NCI-H526 treated with DMSO at 0.1 percent for 48 hours (cell line): ENCODE results near the gene PRORP.
A peak's percentile ranks its signal among the peaks of the same experiment; 100 is the strongest.
"Not testable (repeated sequence)": the region's sequence is repeated elsewhere in the genome, so short reads cannot be mapped to it uniquely, and the experiment has no call there.

Experiments
- DNase-seq: peaks from one replicate; lab custom pipeline; 2025; lab: John Stamatoyannopoulos, UW

PRORP gene

DNA sequence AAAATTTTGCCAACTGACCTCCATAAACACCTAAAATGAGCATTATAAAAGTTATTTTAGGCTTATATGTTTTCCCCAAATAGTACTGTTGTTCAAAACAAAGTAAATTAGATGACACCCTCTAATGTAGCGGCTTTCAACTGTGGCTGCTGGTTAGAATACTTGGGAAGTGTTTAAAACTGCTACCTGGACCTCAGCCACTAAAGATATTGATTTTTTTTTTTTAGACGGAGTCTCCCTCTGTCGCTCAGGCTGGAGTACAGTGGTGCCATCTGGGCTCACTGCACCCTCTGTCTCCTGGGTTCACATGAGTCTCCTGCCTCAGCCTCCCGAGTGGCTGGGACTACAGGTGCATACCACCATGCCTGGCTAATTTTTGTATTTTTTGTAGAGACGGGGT lies 16.2 kb downstream of the PRORP start:
- no peak for DNase-seq

DNA sequence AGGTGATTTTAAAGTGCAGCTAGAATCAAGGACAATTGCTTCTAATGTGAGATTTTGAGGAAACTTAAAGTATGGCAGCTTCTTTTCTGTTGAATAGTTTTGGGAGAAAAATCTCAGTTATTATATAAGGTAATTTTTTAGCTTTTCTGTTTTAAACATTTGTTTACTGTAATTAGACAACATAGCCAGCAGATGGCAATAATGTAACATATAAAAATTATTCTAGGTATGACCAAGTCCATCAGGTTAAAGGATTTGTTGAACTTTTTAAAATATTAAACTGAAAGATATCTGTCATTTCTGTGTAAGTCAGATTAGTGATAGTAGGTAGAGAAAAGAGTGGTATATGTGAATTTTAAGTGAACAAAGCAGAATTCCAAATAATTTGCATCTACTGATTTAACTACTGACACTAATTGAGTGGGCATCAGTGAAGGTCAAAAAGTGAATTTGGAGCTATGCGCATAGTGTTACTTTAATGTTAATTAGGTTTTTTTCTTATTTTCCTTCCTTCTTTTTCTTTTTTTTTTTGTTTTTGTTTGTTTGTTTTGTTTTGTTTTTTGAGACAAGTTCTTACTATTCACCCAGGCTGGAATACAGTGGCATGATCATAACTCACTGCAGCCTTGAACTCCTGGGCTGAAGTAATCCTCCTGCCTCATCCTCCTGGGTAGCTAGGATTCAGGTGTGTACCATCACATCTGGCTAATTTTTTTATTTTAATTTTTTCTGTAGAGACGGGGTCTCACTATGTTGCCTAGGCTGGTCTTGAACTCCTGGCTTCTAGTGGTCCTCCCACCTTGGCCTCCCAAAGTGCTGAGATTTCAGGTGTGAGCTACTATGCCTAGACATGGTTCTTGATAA lies 18.6 kb downstream of the PRORP start:
- DNase-seq: peak; percentile 10

DNA sequence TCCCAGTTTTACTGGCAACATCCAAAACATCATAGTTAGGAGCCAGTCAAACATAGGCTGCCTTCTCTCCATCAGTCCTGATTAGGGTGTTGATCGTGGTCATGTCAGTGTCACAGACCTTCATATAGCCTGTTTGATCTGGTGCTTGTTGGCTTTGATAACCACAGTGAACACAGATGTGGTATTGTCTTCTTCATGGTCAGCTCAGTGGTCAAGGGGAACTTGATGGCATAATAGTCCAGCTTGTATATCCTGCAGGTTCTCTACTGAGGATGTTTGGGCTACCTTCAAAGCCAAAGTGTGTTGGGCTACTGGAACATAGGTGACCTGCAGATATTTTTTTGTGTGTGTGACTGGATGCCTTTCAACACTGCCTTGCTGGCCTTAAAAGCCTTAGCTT lies 21.7 kb downstream of the PRORP start:
- no peak for DNase-seq

GRCh38 chr14:35146711-35147149 lies 24.4 kb downstream of the PRORP start:
- no peak for DNase-seq

DNA sequence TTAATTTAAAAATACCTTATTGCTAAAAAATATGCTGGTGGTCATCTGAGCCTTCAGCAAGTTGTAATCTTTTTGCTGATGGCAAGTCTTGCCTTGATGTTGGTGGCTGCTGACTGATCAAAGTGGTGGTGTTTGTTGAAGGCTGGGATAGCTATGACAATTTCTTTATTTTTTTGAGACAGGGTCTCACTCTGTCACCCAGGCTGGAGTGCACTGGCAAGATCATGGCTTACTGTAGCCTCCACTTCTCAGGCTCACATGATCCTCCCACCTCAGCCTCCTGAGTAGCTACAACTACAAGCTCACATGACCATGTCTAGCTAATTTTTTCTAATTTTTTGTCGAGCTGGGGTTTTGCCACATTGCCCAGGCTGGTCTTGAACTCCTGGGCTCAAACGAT lies 24.8 kb downstream of the PRORP start:
- DNase-seq: no peak

GRCh38 chr14:35147711-35148110 lies 25.4 kb downstream of the PRORP start:
- DNase-seq: no peak

- DNase-seq: no peak
Observed at GRCh38 chr14:35149239-35149638, 26.9 kb downstream of the PRORP start.

DNA sequence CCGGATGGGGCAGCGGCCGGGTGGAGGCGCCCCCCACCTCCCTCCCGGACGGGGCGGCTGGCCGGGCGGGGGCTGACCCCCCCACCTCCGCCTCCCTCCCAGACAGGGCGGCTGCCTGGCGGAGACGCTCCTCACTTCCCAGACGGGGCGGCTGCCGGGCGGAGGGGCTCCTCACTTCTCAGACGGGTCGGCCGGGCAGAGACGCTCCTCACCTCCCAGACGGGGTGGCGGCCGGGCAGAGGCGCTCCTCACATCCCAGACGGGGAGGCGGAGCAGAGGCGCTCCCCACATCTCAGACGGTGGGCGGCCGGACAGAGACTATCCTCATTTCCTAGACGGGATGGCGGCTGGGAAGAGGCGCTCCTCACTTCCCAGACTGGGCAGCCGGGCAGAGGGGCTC lies 30.2 kb downstream of the PRORP start:
- not testable (repeated sequence) for DNase-seq

GRCh38 chr14:35154016-35154415 lies 31.7 kb downstream of the PRORP start:
- DNase-seq: no peak

- DNase-seq: no peak
Observed at GRCh38 chr14:35155962-35156361, 33.6 kb downstream of the PRORP start.

DNA sequence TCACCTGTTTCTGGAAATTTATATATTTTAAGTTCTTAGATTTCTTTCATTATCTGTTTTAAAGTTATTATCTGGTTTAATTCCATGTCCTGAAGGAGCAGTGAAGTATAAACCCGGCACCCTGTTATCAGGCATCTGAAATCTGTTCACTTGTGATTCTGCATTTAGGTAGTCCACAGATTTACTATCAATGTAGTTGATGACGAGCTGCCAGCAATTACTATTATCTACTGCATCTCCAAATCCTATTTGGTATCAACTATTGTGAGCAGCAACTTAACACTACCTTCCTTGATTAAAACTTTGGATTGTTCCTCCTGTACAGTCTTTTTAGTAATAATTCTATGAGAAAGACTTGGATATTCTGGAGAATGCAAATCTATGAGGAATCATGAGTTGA lies 36.1 kb downstream of the PRORP start:
- DNase-seq: no peak

DNA sequence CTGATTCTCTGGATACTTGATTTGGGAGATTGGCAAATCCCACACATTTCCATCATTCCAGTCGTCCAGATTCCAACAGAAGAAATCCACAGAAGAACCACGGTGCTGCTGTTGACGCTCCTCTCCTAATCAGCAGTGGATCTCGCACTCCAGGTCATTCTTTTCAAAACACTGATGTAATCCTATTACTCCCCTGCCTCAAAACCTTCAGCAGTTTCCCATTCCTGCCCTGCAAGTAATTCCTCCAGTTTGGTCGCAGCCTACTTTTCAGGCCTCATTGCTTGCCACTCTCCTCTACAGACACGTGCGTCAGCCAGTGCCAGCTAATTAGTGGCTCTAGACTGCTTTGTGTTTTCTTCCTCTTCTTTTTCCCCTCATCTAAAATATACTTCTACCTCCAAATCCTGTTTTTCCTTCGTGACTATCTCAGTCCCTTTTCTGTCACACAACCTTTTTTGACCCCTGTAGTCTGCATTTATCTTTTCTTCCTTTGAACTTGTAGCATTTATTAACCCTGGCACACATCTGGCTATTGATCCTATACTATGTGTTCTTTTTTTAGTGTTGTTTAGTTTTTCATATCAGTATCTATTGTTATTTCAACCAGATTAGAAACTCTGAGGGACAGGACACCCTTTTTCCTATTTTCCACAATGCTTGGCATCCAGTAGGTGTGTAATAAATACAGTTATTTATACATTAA lies 36.8 kb downstream of the PRORP start:
- DNase-seq: no peak

- no peak for DNase-seq
Observed at GRCh38 chr14:35159742-35160409, 37.5 kb downstream of the PRORP start.

- DNase-seq: no peak
Observed at GRCh38 chr14:35161231-35161630, 38.9 kb downstream of the PRORP start.

- DNase-seq: no peak
Observed at GRCh38 chr14:35163384-35163783, 41.0 kb downstream of the PRORP start.

DNA sequence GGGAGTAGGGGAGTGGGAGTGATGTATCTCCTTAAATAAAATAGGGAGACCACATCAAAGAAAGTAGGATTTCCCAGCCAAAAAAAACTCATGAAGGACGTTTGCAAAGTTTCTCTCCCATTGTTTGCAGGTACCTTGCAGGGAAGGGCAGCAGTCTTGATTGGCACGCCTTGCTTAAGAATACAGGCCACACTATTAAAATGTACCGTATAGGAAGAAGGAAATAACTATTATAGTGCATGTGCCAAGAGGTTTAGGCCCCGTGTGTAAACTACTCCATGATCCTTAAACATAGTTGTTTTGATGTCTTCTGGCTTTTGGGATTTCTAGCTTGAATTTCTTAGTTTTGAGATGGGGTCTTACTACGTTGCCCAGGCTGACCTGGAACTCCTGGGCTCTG lies 42.5 kb downstream of the PRORP start:
- no peak for DNase-seq

- DNase-seq: no peak
Observed at GRCh38 chr14:35167496-35167895, 45.1 kb downstream of the PRORP start.
